ENCODE results near the gene CDH15.

The CDH15 gene

DNA sequence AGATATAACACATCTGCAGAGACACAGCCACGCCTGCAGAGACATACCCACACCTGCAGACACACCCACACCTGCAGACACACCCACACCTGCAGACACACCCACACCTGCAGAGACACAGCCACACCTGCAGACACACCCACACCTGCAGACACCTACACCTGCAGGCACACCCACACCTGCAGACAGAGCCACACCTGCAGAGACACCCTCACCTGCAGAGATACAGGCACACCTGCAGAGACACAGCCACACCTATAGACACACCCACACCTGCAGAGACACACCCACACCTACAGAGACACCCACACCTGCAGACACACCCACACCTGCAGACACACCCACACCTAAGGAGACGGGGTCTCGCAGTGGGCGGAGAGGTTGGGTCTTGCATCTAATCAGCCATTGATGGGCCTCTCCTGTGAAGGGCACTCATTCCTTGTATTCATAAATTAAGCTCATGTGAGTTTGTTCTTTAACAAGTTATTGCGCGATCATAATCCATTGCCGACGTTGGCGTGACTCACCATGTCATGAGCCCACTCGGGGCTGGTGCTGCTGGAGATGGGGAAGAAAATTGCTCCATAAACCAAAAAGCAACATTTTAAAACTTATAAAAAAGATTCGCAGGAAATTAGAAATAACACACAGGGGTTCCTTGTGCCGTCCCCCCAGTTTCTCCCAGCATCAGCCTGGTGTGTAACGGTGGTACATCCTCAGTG, 28.9 kb upstream of the CDH15 start (continued):
- TF ChIP-seq ZNF121 (tag by site-specific recombination; IDR thresholded peaks at IDR 0.05) = no peak

- ChIA-PET CTCF (interaction anchor here (1.0 kb wide), 1 partner anchor 9 kb away, joined by 3 read pairs; no protein-coding TSS in a partner anchor), POLR2A (no interaction called here)
- Histone ChIP-seq H3K27ac (ENCODE audit: extremely low read depth, low read depth, low read length) (no peak overlapping the region), H3K4me1 (ENCODE audit: control insufficient read depth, insufficient read depth, low read length) (no peaks in the 10 kb centered on the region), H3K36me3 (ENCODE audit: control insufficient read depth in 2 of 2, insufficient read depth in 1 of 2, low read length in 2 of 2) (peaks cover 0 to 67% of the 10 kb centered on the region in 2 experiments; a peak in 2 of 3 replicates), H3K4me3 (ENCODE audit: low read depth, low read length) (no peak overlapping the region), H3K9me3 (ENCODE audit: control insufficient read depth, insufficient read depth, low read depth, low read length) (no peaks in the 10 kb centered on the region)
- TF ChIP-seq ZNF626 (tag by site-specific recombination; IDR thresholded peaks at IDR 0.05) = no peak
- TF ChIP-seq ZNF629 (tag by site-specific recombination; IDR thresholded peaks at IDR 0.05) = no peak
- TF ChIP-seq, protein P1, sequence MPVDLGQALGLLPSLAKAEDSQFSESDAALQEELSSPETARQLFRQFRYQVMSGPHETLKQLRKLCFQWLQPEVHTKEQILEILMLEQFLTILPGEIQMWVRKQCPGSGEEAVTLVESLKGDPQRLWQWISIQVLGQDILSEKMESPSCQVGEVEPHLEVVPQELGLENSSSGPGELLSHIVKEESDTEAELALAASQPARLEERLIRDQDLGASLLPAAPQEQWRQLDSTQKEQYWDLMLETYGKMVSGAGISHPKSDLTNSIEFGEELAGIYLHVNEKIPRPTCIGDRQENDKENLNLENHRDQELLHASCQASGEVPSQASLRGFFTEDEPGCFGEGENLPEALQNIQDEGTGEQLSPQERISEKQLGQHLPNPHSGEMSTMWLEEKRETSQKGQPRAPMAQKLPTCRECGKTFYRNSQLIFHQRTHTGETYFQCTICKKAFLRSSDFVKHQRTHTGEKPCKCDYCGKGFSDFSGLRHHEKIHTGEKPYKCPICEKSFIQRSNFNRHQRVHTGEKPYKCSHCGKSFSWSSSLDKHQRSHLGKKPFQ (tag by site-specific recombination; IDR thresholded peaks at IDR 0.05) = no peak
Measured at GRCh38 chr16:89143201-89143741, 28.3 kb upstream of the CDH15 start.

DNA sequence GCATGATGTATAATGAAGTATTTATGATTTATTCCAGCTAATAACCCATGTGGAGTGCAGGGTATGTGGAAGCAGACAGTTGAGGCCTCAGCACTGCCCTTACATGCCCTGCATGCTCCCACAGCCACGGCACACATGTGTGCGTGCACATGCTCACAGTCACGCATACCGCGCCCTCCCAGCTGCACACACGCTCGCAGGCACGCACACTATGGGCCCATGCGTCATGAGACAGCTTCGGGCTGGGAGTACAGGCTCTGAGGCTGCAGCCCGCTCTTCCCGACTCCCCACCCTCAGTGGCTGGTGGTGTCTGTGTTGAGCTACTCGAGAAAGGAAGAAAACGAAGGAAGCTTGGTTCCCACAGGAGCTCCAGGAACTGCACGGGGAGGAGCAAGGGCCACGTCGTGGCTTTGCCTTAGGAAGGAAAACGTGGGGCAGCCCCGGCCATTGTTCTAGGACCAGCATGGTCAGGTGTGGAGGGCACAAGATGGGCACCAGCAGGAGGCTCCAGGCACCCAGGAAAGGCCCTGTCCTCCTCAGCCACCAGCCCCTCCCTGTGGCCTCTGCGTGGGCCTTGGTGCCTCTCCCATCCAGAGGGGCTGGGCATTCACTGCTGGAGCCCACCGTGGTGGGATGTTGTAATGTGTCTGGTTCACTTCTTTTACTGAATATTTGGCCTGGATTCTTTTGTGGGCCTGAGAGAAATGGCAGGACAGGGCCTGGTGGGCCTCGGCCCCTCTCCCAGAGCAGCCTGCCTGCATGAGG, 27.5 kb upstream of the CDH15 start:
- Histone ChIP-seq H3K36me3 (ENCODE audit: control insufficient read depth in 2 of 2, insufficient read depth in 1 of 2, low read length in 2 of 2) (peaks cover 0 to 73% of the 10 kb centered on the region in 2 experiments; a peak in 2 of 3 replicates), H3K27ac (ENCODE audit: extremely low read depth, low read depth, low read length) (no peak overlapping the region), H3K9me3 (ENCODE audit: control insufficient read depth, insufficient read depth, low read depth, low read length) (no peaks in the 10 kb centered on the region), H3K4me3 (ENCODE audit: low read depth, low read length) (no peak overlapping the region), H3K4me1 (ENCODE audit: control insufficient read depth, insufficient read depth, low read length) (no peaks in the 10 kb centered on the region)
- CTCF ChIA-PET = no interaction called here
- POLR2A ChIA-PET = no interaction called here
- no peak for TF ChIP-seq KLF9 (tag by site-specific recombination; IDR thresholded peaks at IDR 0.05; ENCODE audit: low read depth)
- no peak for TF ChIP-seq ZBTB20 (tag by site-specific recombination; IDR thresholded peaks at IDR 0.05)
- TF ChIP-seq ZSCAN5A (tag by site-specific recombination; IDR thresholded peaks at IDR 0.05) = no peak
- TF ChIP-seq, protein P2, sequence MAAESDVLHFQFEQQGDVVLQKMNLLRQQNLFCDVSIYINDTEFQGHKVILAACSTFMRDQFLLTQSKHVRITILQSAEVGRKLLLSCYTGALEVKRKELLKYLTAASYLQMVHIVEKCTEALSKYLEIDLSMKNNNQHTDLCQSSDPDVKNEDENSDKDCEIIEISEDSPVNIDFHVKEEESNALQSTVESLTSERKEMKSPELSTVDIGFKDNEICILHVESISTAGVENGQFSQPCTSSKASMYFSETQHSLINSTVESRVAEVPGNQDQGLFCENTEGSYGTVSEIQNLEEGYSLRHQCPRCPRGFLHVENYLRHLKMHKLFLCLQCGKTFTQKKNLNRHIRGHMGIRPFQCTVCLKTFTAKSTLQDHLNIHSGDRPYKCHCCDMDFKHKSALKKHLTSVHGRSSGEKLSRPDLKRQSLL (tag by site-specific recombination; IDR thresholded peaks at IDR 0.05) = no peak
- no peak for TF ChIP-seq SALL2 (tag by site-specific recombination; IDR thresholded peaks at IDR 0.05; ENCODE audit: borderline replicate concordance)
- TF ChIP-seq ZNF157 (tag by site-specific recombination; IDR thresholded peaks at IDR 0.05) = no peak
- no peak for TF ChIP-seq HOXD13 (CRISPR knock-in tag; IDR thresholded peaks at IDR 0.05; ENCODE audit: borderline replicate concordance)
- TF ChIP-seq, protein P3, sequence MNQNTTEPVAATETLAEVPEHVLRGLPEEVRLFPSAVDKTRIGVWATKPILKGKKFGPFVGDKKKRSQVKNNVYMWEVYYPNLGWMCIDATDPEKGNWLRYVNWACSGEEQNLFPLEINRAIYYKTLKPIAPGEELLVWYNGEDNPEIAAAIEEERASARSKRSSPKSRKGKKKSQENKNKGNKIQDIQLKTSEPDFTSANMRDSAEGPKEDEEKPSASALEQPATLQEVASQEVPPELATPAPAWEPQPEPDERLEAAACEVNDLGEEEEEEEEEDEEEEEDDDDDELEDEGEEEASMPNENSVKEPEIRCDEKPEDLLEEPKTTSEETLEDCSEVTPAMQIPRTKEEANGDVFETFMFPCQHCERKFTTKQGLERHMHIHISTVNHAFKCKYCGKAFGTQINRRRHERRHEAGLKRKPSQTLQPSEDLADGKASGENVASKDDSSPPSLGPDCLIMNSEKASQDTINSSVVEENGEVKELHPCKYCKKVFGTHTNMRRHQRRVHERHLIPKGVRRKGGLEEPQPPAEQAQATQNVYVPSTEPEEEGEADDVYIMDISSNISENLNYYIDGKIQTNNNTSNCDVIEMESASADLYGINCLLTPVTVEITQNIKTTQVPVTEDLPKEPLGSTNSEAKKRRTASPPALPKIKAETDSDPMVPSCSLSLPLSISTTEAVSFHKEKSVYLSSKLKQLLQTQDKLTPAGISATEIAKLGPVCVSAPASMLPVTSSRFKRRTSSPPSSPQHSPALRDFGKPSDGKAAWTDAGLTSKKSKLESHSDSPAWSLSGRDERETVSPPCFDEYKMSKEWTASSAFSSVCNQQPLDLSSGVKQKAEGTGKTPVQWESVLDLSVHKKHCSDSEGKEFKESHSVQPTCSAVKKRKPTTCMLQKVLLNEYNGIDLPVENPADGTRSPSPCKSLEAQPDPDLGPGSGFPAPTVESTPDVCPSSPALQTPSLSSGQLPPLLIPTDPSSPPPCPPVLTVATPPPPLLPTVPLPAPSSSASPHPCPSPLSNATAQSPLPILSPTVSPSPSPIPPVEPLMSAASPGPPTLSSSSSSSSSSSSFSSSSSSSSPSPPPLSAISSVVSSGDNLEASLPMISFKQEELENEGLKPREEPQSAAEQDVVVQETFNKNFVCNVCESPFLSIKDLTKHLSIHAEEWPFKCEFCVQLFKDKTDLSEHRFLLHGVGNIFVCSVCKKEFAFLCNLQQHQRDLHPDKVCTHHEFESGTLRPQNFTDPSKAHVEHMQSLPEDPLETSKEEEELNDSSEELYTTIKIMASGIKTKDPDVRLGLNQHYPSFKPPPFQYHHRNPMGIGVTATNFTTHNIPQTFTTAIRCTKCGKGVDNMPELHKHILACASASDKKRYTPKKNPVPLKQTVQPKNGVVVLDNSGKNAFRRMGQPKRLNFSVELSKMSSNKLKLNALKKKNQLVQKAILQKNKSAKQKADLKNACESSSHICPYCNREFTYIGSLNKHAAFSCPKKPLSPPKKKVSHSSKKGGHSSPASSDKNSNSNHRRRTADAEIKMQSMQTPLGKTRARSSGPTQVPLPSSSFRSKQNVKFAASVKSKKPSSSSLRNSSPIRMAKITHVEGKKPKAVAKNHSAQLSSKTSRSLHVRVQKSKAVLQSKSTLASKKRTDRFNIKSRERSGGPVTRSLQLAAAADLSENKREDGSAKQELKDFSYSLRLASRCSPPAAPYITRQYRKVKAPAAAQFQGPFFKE (tag by site-specific recombination; IDR thresholded peaks at IDR 0.05; ENCODE audit: borderline replicate concordance) = no peak
- no peak for TF ChIP-seq ATF2 (tag by site-specific recombination; IDR thresholded peaks at IDR 0.05; ENCODE audit: low read depth)
- TF ChIP-seq, protein P4, sequence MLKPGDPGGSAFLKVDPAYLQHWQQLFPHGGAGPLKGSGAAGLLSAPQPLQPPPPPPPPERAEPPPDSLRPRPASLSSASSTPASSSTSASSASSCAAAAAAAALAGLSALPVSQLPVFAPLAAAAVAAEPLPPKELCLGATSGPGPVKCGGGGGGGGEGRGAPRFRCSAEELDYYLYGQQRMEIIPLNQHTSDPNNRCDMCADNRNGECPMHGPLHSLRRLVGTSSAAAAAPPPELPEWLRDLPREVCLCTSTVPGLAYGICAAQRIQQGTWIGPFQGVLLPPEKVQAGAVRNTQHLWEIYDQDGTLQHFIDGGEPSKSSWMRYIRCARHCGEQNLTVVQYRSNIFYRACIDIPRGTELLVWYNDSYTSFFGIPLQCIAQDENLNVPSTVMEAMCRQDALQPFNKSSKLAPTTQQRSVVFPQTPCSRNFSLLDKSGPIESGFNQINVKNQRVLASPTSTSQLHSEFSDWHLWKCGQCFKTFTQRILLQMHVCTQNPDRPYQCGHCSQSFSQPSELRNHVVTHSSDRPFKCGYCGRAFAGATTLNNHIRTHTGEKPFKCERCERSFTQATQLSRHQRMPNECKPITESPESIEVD (tag by site-specific recombination; IDR thresholded peaks at IDR 0.05) = no peak
